CD1c-positive myeloid dendritic cell (primary cell): ENCODE results near the gene PRKD1.

Experiments
- DNase-seq: peaks from one replicate; pipeline ENCODE4 v3.0.0-alpha.2; 2016; ENCODE audit errors: extremely low spot score

Gene PRKD1

GRCh38 chr14:29927376-29928116 lies at the start of gene PRKD1:
Gene PRKD1, minus strand, starts transcription at chr14:29927847.
- no peak for DNase-seq

- DNase-seq, result no peak
Measured at GRCh38 chr14:29971101-29971500, 43.5 kb upstream of the PRKD1 start.

- no peak for DNase-seq
Measured at GRCh38 chr14:29955087-29955486, 27.4 kb upstream of the PRKD1 start.

GRCh38 chr14:29953501-29953900 lies 25.9 kb upstream of the PRKD1 start:
- DNase-seq, result no peak

GRCh38 chr14:29944091-29944490 lies 16.4 kb upstream of the PRKD1 start:
- no peak for DNase-seq

- no peak for DNase-seq
Measured at GRCh38 chr14:29941401-29941800, 13.8 kb upstream of the PRKD1 start.

- no peak for DNase-seq
Measured at GRCh38 chr14:29940482-29940881, 12.8 kb upstream of the PRKD1 start.

GRCh38 chr14:29937116-29937515 lies 9.5 kb upstream of the PRKD1 start:
- no peak for DNase-seq

- no peak for DNase-seq
Measured at GRCh38 chr14:29930283-29930682, 2.6 kb upstream of the PRKD1 start.

- DNase-seq, result no peak
Measured at GRCh38 chr14:29928117-29928640, 532 bp upstream of the PRKD1 start.

GRCh38 chr14:29926701-29927375 lies 809 bp downstream of the PRKD1 start:
- DNase-seq, result no peak

GRCh38 chr14:29926228-29926627 lies 1.4 kb downstream of the PRKD1 start:
- no peak for DNase-seq

- DNase-seq, result no peak
Measured at GRCh38 chr14:29925736-29926135, 1.9 kb downstream of the PRKD1 start.

- no peak for DNase-seq
Measured at GRCh38 chr14:29925101-29925722, 2.4 kb downstream of the PRKD1 start.

- DNase-seq, result no peak
Measured at GRCh38 chr14:29919845-29920244, 7.8 kb downstream of the PRKD1 start.

- no peak for DNase-seq
Measured at GRCh38 chr14:29918981-29919380, 8.7 kb downstream of the PRKD1 start.

- DNase-seq, result no peak
Measured at GRCh38 chr14:29913566-29913965, 14.1 kb downstream of the PRKD1 start.

GRCh38 chr14:29911810-29912209 lies 15.8 kb downstream of the PRKD1 start:
- DNase-seq, result no peak

- no peak for DNase-seq
Measured at GRCh38 chr14:29908652-29909577, 18.7 kb downstream of the PRKD1 start.

- no peak for DNase-seq
Measured at GRCh38 chr14:29906256-29906870, 21.3 kb downstream of the PRKD1 start.

GRCh38 chr14:29905543-29905942 lies 22.1 kb downstream of the PRKD1 start:
- DNase-seq, result no peak
